Natural killer cell treated with Interleukin-12 subunit alpha and Interleukin-12 subunit beta and Interleukin-15 and Interleukin-18, amount 100 ng/mL, for 72 hours (primary cell): ENCODE results near the gene RANBP1. TPM values are rescaled to one million over a fixed set of nuclear protein-coding genes. Genes with fewer than 3 reads are reported as not detected.

Experiments
- ATAC-seq, 2 donors: fragments of 150-1000 bp; cut with Tn5 transposase in 1 of 2; sonication (Bioruptor Pico), chemical (Tn5 transposase) in 1 of 2; 2 replicates each; pipeline ENCODE4 v1.10.0; 2021
- DNase-seq: peaks from one replicate; pipeline ENCODE4 v3.0.0; 2022; ENCODE audit warnings: low spot score
- H3K27ac Mint-ChIP-seq, 2 donors: 1 replicate in 1 of 2; 2 replicates in 1 of 2; pipeline ENCODE4 v1.8.0; 2022; ENCODE audit warnings: mixed read lengths in 2 of 2, mild to moderate bottlenecking in 1 of 2, moderate library complexity in 1 of 2
- H3K27me3 Mint-ChIP-seq, 2 donors: 1 replicate in 1 of 2; 2 replicates in 1 of 2; pipeline ENCODE4 v1.8.0; 2022; ENCODE audit warnings: mixed read lengths in 2 of 2
- H3K36me3 Mint-ChIP-seq: one replicate; pipeline ENCODE4 v1.8.0; 2022; ENCODE audit warnings: mixed read lengths
- H3K4me1 Mint-ChIP-seq, 2 donors: 1 replicate in 1 of 2; 2 replicates in 1 of 2; pipeline ENCODE4 v1.8.0; 2022; ENCODE audit warnings: low read depth in 2 of 2, mixed read lengths in 2 of 2, mild to moderate bottlenecking in 1 of 2
- H3K4me3 Mint-ChIP-seq: one replicate; pipeline ENCODE4 v1.8.0; 2022; ENCODE audit warnings: mixed read lengths
- H3K9me3 Mint-ChIP-seq: 2 replicates; pipeline ENCODE4 v1.8.0; 2022; ENCODE audit warnings: mixed read lengths
- total RNA-seq, 2 donors: library from RNA; stranded (reverse); gene quantifications; one replicate each; pipeline ENCODE4 v1.2.3, GENCODE V29; 2022

RANBP1 gene
- total RNA-seq, 2 donors from 2014 or later, result 236 to 499 TPM

GRCh38 chr22:20172141-20172613, 56.3 kb downstream of the RANBP1 start:
- Mint-ChIP-seq H3K27me3 (no peaks in the 10 kb centered on the region), H3K4me1 (no peaks in the 10 kb centered on the region), H3K36me3 (no peaks in the 10 kb centered on the region), H3K4me3 (no peak overlapping the region), H3K27ac (no peak overlapping the region), H3K9me3 (no peaks in the 10 kb centered on the region)
- ATAC-seq (no peak), DNase-seq (no peak)

GRCh38 chr22:20173246-20173645, 57.3 kb downstream of the RANBP1 start:
- no peak for ATAC-seq
- no peak overlapping the region for H3K27ac Mint-ChIP-seq

GRCh38 chr22:20173772-20174171, 57.9 kb downstream of the RANBP1 start:
- no peaks in the 10 kb centered on the region for H3K4me1 Mint-ChIP-seq
- H3K27ac Mint-ChIP-seq, result no peak overlapping the region
- DNase-seq (no peak), ATAC-seq (no peak)
- H3K9me3 Mint-ChIP-seq, result no peaks in the 10 kb centered on the region
- no peak overlapping the region for H3K4me3 Mint-ChIP-seq
- no peaks in the 10 kb centered on the region for H3K27me3 Mint-ChIP-seq
- no peaks in the 10 kb centered on the region for H3K36me3 Mint-ChIP-seq

More at GRCh38 chr22:20173246-20173645, 57.3 kb downstream of the RANBP1 start:
- DNase-seq, result no peak
- no peaks in the 10 kb centered on the region for H3K4me1 Mint-ChIP-seq
- no peaks in the 10 kb centered on the region for H3K9me3 Mint-ChIP-seq
- no peaks in the 10 kb centered on the region for H3K36me3 Mint-ChIP-seq
- no peaks in the 10 kb centered on the region for H3K27me3 Mint-ChIP-seq
- no peak overlapping the region for H3K4me3 Mint-ChIP-seq

- ATAC-seq (no peak), DNase-seq (no peak)
- Mint-ChIP-seq H3K4me1 (no peaks in the 10 kb centered on the region), H3K27me3 (no peaks in the 10 kb centered on the region), H3K9me3 (no peaks in the 10 kb centered on the region), H3K27ac (no peak overlapping the region), H3K4me3 (no peak overlapping the region), H3K36me3 (no peaks in the 10 kb centered on the region)
These were observed 59.1 kb downstream of the RANBP1 start for GRCh38 chr22:20174785-20175596.

GRCh38 chr22:20175597-20175900, 59.6 kb downstream of the RANBP1 start:
- no peaks in the 10 kb centered on the region for H3K4me1 Mint-ChIP-seq
- H3K9me3 Mint-ChIP-seq, result no peaks in the 10 kb centered on the region
- ATAC-seq, result no peak
- no peak overlapping the region for H3K27ac Mint-ChIP-seq
- no peak for DNase-seq
- no peak overlapping the region for H3K4me3 Mint-ChIP-seq
- H3K27me3 Mint-ChIP-seq, result no peaks in the 10 kb centered on the region
- no peaks in the 10 kb centered on the region for H3K36me3 Mint-ChIP-seq

GRCh38 chr22:20176421-20177085, 60.6 kb downstream of the RANBP1 start:
- H3K4me3 Mint-ChIP-seq, result no peak overlapping the region
- ATAC-seq (no peak), DNase-seq (no peak)
- H3K36me3 Mint-ChIP-seq, result no peaks in the 10 kb centered on the region
- no peak overlapping the region for H3K27ac Mint-ChIP-seq
- H3K9me3 Mint-ChIP-seq, result no peaks in the 10 kb centered on the region
- H3K4me1 Mint-ChIP-seq, result no peaks in the 10 kb centered on the region
- H3K27me3 Mint-ChIP-seq, result no peaks in the 10 kb centered on the region

Other genes with a start within 250 kb of the RANBP1 start
- 100 to 1,000 TPM; 141 to 223 TPM for gene COMT, start 174.3 kb upstream of the RANBP1 start, total RNA-seq
- gene TXNRD2, start 174.3 kb upstream of the RANBP1 start, total RNA-seq, result 10 to 100 TPM; 29.9 to 34.3 TPM
- gene ARVCF, start 99.3 kb upstream of the RANBP1 start, total RNA-seq, result 1 to 10 TPM; 3.7 to 3.8 TPM
- gene TANGO2, start 95.0 kb upstream of the RANBP1 start, total RNA-seq, result 10 to 100 TPM; 50.5 to 61.6 TPM
- gene DGCR8, start 35.9 kb upstream of the RANBP1 start, total RNA-seq, result 10 to 100 TPM; 60.1 to 89.5 TPM
- gene TRMT2A, start 1.1 kb downstream of the RANBP1 start, total RNA-seq, result 100 to 1,000 TPM; 107 to 166 TPM
- gene ZDHHC8, start 15.7 kb downstream of the RANBP1 start, total RNA-seq, result 100 to 1,000 TPM in 1 of 2 donors, 10 to 100 TPM in 1; 53.9 to 124 TPM
- gene CCDC188, start 35.0 kb downstream of the RANBP1 start, total RNA-seq, result under 1 TPM in 1 of 2 donors, not detected in 1; 0.36 TPM
- under 1 TPM; 0.48 to 0.78 TPM for gene RTN4R, start 152.2 kb downstream of the RANBP1 start, total RNA-seq
- 10 to 100 TPM; 18.7 to 27.2 TPM for gene DGCR6L, start 204.0 kb downstream of the RANBP1 start, total RNA-seq